ENCODE results near the gene NTNG2. TPM values are rescaled to one million over a fixed set of nuclear protein-coding genes. Genes with fewer than 3 reads are reported as not detected.

NTNG2 gene
- polyA plus RNA-seq, 4 donors, result 0.33 to 0.50 (median 0.38) TPM

DNA sequence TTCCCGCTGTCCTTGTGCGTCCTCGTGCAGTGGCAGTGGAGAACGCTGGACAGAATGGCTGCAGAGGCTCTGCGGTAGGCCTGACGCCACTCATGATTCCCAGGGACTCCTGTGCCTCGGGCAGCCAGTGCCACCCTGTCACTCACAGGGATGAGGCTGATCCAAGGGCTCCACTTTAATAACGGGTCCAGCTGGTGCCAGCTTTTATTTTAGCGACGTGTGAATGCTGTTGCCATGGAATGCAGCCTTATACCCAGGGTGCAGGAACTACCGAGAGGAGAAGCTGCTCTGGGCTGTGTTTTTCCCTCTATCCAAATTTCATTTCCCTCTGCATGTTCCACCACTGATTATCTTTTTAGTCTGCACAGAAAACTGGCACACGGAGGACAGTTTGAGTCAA, 15.8 kb upstream of the NTNG2 start:
- DNase-seq (ENCODE audit: low read depth in 4 of 4, low spot score in 3 of 4), result no peak

- no peak for DNase-seq (ENCODE audit: low read depth in 4 of 4, low spot score in 3 of 4)
These were observed 15.3 kb upstream of the NTNG2 start for GRCh38 chr9:132146575-132146974.

DNA sequence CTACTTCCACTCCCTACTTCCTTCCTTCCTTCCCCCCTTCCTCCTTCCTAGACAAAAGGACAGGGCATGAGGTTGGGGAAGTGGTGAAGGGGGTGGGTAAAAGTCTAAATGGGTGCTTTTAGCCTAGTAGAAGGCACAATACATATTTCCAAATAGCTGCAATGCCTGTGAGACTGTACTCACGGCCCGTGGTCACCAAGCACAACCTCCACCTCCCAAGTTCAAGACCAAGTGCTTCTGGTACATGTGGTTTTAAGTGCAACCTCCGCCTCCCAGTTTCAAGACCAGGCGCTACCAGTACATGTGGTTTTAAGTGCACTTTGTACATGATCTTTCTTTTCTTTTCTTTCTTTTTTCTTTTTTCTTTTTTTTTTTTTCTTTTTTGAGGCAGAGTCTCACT, 14.5 kb upstream of the NTNG2 start:
- no peak for DNase-seq (ENCODE audit: low read depth in 4 of 4, low spot score in 3 of 4)

GRCh38 chr9:132147839-132148238, 14.0 kb upstream of the NTNG2 start:
- no peak for DNase-seq (ENCODE audit: low read depth in 4 of 4, low spot score in 3 of 4)

GRCh38 chr9:132150256-132150655, 11.6 kb upstream of the NTNG2 start:
- no peak for DNase-seq (ENCODE audit: low read depth in 4 of 4, low spot score in 3 of 4)

DNA sequence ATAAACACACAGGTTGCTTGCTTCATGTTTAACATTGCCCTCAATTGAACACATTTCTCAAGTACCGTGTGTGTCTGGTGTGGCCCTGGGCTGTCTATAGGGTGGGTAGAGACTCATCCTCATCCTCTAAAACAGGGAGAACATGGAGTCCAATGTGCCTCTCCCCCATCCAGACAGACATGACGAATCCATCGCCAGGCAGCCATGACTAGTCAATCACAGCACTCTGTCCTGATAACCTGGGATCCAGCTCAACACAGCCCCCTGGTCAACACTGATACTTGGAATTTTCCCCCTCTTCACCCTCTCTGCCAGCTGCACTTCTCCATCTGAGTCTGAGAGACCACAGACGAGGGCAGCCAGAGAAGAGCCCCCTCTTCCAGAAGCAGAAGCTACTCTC, 10.7 kb upstream of the NTNG2 start:
- no peak for DNase-seq (ENCODE audit: low read depth in 4 of 4, low spot score in 3 of 4)

DNA sequence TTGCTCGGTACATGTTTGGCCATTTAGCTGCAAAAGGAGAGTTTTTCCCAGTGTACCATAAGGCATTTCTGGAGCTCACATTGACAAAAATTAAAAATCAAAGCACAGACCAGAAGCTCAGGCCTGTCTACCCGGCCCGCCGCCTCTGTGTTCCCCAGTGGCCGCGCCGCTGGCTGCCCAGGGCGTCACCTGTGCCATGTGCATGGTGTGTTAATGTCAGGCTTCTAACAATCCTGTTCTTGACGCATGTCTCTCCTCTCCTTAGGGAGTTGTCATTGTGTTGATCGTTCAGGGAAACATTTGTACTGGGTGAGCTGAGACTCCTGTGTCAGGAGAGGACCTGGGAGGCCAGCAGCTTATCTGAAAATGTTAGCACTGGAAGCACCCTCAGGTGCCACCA, 9.6 kb upstream of the NTNG2 start:
- no peak for DNase-seq (ENCODE audit: low read depth in 4 of 4, low spot score in 3 of 4)

DNA sequence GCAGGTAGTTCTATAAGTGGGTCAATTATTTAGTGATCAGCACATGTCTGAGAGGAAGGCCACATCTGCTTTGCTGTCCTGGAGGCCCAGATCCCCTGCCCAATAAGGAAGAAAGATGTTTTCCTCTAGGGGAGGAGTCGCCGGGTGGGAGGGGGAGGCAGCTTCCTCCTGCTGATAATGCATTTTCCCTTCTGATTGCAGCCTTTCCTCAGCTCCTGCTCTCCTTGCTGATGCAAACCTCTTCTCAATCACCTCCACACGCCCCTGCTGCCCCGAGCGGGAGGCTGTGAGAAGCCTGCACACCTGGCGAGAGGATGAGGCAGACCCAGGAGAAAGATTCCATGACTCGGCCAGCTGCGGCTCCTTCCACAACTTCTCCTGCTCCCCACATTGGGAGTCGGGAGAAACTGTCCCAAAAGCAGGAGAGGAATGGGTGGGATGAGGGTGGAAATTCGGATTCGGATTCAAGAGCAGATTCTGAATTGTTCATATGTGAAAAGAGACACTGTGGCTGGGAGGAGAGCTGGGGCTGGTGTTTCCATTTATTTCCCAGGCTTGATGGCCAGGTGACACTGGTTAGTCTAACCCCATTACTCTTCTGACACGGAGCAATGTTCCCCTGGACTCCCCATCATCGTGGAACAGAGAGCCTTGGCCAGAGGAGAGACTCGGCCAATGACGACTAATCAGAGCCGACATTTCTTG, 6.8 kb upstream of the NTNG2 start:
- DNase-seq (ENCODE audit: low read depth in 4 of 4, low spot score in 3 of 4), result no peak

DNA sequence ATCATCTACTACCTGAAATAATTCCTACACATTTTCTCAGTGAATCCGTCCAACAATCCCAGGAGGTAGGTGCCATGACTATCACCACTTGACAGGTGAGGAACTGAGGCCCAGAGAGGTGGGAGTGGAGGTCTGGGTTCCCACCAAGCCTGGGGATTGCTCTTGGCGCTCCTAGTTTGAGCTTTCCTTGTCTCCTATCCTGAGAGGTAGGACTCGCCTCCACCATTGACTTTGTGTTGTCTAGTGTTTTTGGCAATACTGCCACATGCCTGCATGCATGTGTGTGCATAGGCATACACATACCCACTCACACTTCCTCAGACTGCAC, 6.3 kb upstream of the NTNG2 start:
- no peak for DNase-seq (ENCODE audit: low read depth in 4 of 4, low spot score in 3 of 4)

GRCh38 chr9:132156262-132156661, 5.6 kb upstream of the NTNG2 start:
- no peak for DNase-seq (ENCODE audit: low read depth in 4 of 4, low spot score in 3 of 4)

- no peak for DNase-seq (ENCODE audit: low read depth in 4 of 4, low spot score in 3 of 4)
These were observed 4.3 kb upstream of the NTNG2 start for GRCh38 chr9:132157347-132158116.

- DNase-seq (ENCODE audit: low read depth in 4 of 4, low spot score in 3 of 4), result no peak
These were observed 786 bp upstream of the NTNG2 start for GRCh38 chr9:132160802-132161742.

- DNase-seq (ENCODE audit: low read depth in 4 of 4, low spot score in 3 of 4), result no peak
These were observed 1.1 kb downstream of the NTNG2 start for GRCh38 chr9:132162764-132163456.

- DNase-seq (ENCODE audit: low read depth in 4 of 4, low spot score in 3 of 4), result no peak
These were observed 1.6 kb downstream of the NTNG2 start for GRCh38 chr9:132163457-132163875.

GRCh38 chr9:132163876-132164603, 2.2 kb downstream of the NTNG2 start:
- DNase-seq (ENCODE audit: low read depth in 4 of 4, low spot score in 3 of 4), result no peak

- DNase-seq (ENCODE audit: low read depth in 4 of 4, low spot score in 3 of 4), result no peak
These were observed 2.9 kb downstream of the NTNG2 start for GRCh38 chr9:132164604-132165362.

GRCh38 chr9:132166599-132166998, 4.7 kb downstream of the NTNG2 start:
- DNase-seq (ENCODE audit: low read depth in 4 of 4, low spot score in 3 of 4), result no peak

DNA sequence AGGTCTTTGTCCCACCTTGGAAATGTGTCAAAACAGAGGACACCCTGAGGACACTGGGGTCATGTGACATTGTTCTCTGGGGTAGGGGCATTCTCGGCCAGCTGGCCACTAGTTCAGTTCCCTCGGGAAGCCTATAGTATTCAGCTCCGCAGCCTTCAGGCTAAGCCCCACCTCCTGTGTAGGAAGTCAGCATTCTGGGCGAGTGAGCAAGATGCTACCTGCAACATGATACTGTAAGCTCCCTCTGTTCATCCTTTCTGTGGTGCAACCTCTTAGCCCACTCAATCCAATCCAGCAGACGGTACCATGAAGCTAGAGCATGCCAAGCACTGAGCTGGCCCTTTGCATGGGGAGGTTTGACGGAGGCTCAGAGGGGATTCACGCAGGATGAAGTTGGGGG, 5.3 kb downstream of the NTNG2 start:
- DNase-seq (ENCODE audit: low read depth in 4 of 4, low spot score in 3 of 4), result no peak

DNA sequence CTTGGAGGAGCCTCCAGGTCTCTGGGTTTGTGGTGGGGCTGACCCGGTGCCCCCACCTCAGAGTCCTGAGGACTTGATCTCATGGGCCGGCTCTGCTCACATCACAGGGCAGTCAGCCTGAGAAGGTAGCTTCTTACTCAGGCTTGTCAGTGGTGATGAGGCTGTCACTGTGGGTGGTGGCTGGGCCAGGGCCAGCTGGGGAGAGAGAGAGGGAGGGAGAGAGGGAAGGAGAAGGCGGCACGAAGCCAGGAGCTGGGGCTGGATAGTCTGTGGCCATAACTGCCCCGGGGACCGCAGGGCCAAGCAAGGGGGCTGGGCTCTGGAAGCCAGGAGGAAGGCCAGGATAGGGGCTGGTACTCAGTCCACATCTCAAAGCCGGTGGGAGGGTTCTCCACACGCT, 6.5 kb downstream of the NTNG2 start:
- DNase-seq (ENCODE audit: low read depth in 4 of 4, low spot score in 3 of 4), result no peak

Measured in left renal pelvis (tissue), 4 donors.